Omental fat pad (tissue), 4 donors: ENCODE data around the gene PTCH2. TPM values are rescaled to one million over a fixed set of nuclear protein-coding genes. Genes with fewer than 3 reads are reported as not detected.
"Not testable (repeated sequence)": the region's sequence is repeated elsewhere in the genome, so short reads cannot be mapped to it uniquely, and the experiment has no call there.

ENCODE experiments used
- ATAC-seq: fragments of 150-250 bp; one replicate; pipeline ENCODE4 v1.9.1; 2016; ENCODE audit warnings: mild to moderate bottlenecking, moderate library complexity; ENCODE audit not compliant: low FRiP score
- DNase-seq: peaks from one replicate; pipeline ENCODE4 v3.0.0-alpha.2; 2019; ENCODE audit warnings: low spot score
- CTCF ChIP-seq, 3 donors: fragments of 450-650 bp; IDR thresholded peaks; one replicate each; pipeline ENCODE4 v1.5.1; 2016 to 2017; ENCODE audit warnings: antibody characterized with exemption in 3 of 3, mild to moderate bottlenecking in 3 of 3, moderate library complexity in 2 of 3
- total RNA-seq, 4 donors: library from RNA; depleted of rRNA; stranded (reverse); fragments of >200 nt; gene quantifications; one replicate each; pipeline ENCODE4 v1.1.0, GENCODE V29; 2016

PTCH2 gene
- total RNA-seq, 4 donors from 2014 or later: 0.09 to 0.63 (median 0.43) TPM

- no peak for TF ChIP-seq CTCF (IDR thresholded peaks at IDR 0.05)
- ATAC-seq: no peak
- DNase-seq: no peak
These were observed 12.2 kb downstream of the PTCH2 start for GRCh38 chr1:44830900-44831304.

- no peak for TF ChIP-seq CTCF (IDR thresholded peaks at IDR 0.05)
- DNase-seq: no peak
- ATAC-seq: no peak
These were observed 13.3 kb downstream of the PTCH2 start for GRCh38 chr1:44829506-44830384.

GRCh38 chr1:44828841-44829440 lies 14.1 kb downstream of the PTCH2 start:
- ATAC-seq (no peak), DNase-seq (no peak)
- no peak for TF ChIP-seq CTCF (IDR thresholded peaks at IDR 0.05)

GRCh38 chr1:44828003-44828651 lies 14.9 kb downstream of the PTCH2 start:
- no peak for ATAC-seq
- no peak for TF ChIP-seq CTCF (IDR thresholded peaks at IDR 0.05)
- DNase-seq: no peak

- DNase-seq: no peak
- no peak for TF ChIP-seq CTCF (IDR thresholded peaks at IDR 0.05)
- ATAC-seq: no peak
These were observed 15.7 kb downstream of the PTCH2 start for GRCh38 chr1:44827197-44828002.

- ATAC-seq: no peak
- DNase-seq: no peak
- TF ChIP-seq CTCF (IDR thresholded peaks at IDR 0.05): no peak
These were observed 16.5 kb downstream of the PTCH2 start for GRCh38 chr1:44826375-44827196.

- not testable (repeated sequence) for DNase-seq, ATAC-seq
These were observed 18.7 kb downstream of the PTCH2 start for GRCh38 chr1:44824392-44824791.
